HEK293 (cell line): ENCODE measurements around the gene THY1.

Experiments used
- ZEB2 ChIP-seq: fragments of 450-650 bp; formaldehyde crosslinking; IDR thresholded peaks from 2 replicates; pipeline ENCODE4 v1.5.1; 2016; ENCODE audit warnings: missing biosample characterization, missing genetic modification characterization
- TF ChIP-seq, protein P1 (sequence below): sonication (generic); formaldehyde crosslinking; IDR thresholded peaks from 2 replicates; pipeline ENCODE4 v1.8.1; 2022; ENCODE audit warnings: mild to moderate bottlenecking, moderate library complexity, missing genetic modification reagents

DNA sequence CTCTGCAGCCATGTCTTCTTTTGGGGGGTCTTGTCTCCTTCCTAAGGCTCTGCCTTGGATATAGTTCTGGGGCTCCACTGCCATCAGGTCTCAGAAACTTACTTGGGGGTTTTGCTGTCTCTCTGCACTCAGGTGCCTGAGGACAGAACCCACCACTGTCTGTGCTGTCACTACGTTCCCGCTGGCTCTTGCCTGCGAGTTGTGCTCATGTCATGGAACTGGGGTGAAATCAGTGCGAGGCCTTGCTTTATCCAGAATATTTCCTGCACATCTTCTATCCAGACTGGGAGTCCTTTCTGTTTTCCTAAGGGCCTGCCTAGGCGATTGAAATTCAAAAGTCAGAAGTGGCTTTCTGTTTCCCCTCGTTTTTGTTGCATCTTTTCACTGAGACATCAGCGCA lies 34.9 kb downstream of the THY1 start:
- TF ChIP-seq, protein P1, sequence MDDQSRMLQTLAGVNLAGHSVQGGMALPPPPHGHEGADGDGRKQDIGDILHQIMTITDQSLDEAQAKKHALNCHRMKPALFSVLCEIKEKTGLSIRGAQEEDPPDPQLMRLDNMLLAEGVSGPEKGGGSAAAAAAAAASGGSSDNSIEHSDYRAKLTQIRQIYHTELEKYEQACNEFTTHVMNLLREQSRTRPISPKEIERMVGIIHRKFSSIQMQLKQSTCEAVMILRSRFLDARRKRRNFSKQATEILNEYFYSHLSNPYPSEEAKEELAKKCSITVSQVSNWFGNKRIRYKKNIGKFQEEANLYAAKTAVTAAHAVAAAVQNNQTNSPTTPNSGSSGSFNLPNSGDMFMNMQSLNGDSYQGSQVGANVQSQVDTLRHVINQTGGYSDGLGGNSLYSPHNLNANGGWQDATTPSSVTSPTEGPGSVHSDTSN, result no peak
- no peak for TF ChIP-seq ZEB2 (tag by site-specific recombination)
